WERI-Rb-1 (cell line): ENCODE results near the gene SHISAL2A.
A peak's percentile ranks its signal among the peaks of the same experiment; 100 is the strongest.
"Not testable (repeated sequence)": the region's sequence is repeated elsewhere in the genome, so short reads cannot be mapped to it uniquely, and the experiment has no call there.

Source experiments
- DNase-seq: peaks from one replicate; pipeline ENCODE4 v3.0.0-alpha.2; 2020
- H3K27ac ChIP-seq: fragments of 250-450 bp; sonication (Bioruptor Pico); 2 replicates; pipeline ENCODE4 v1.5.1; 2020; ENCODE audit warnings: mild to moderate bottlenecking, moderate library complexity
- H3K27me3 ChIP-seq: fragments of 250-450 bp; sonication (Bioruptor Pico); 2 replicates; pipeline ENCODE4 v1.5.1; 2021; ENCODE audit warnings: mild to moderate bottlenecking, low read depth, moderate library complexity; ENCODE audit not compliant: insufficient read depth, severe bottlenecking
- H3K36me3 ChIP-seq: fragments of 250-450 bp; sonication (Bioruptor Pico); 2 replicates; pipeline ENCODE4 v1.5.1; 2020; ENCODE audit warnings: mild to moderate bottlenecking, moderate library complexity
- H3K4me3 ChIP-seq: 2 replicates; pipeline ENCODE4 v1.5.1; 2011; ENCODE audit warnings: low read depth, mild to moderate bottlenecking, control low read depth, low read length
- H3K9me3 ChIP-seq: fragments of 250-450 bp; sonication (Bioruptor Pico); 2 replicates; pipeline ENCODE4 v1.5.1; 2021; ENCODE audit warnings: mild to moderate bottlenecking, moderate library complexity; ENCODE audit not compliant: severe bottlenecking
- TF ChIP-seq, protein P1 (sequence below): IDR thresholded peaks from 2 replicates; pipeline ENCODE4 v1.5.1; 2011; ENCODE audit warnings: low read depth, mild to moderate bottlenecking, control low read depth, inconsistent platforms, low read length

Gene SHISAL2A

DNA sequence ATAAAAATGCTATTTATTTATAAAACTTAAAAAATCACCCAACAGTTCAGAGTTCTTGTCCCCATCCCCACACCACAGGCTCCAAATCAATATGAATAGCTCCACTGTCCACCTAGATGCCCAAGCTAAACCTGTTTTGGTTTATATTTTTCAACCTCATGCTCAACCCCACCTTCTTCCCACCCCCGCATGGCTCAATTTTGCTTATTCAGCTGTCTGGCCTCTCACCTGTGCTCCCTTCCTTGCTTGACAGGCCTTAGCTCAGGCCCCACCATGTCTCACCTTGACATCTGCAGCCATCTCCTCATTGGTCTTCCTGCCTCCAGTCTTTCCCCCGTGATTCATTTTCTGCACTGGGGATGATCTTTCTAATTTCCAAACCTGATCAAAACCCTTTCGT lies 47.4 kb downstream of the SHISAL2A start:
- Histone ChIP-seq H3K36me3 (peaks cover 11% of the 10 kb centered on the region), H3K27me3 (no peaks in the 10 kb centered on the region), H3K9me3 (no peaks in the 10 kb centered on the region), H3K4me3 (no peak overlapping the region), H3K27ac (no peak overlapping the region)
- TF ChIP-seq, protein P1, sequence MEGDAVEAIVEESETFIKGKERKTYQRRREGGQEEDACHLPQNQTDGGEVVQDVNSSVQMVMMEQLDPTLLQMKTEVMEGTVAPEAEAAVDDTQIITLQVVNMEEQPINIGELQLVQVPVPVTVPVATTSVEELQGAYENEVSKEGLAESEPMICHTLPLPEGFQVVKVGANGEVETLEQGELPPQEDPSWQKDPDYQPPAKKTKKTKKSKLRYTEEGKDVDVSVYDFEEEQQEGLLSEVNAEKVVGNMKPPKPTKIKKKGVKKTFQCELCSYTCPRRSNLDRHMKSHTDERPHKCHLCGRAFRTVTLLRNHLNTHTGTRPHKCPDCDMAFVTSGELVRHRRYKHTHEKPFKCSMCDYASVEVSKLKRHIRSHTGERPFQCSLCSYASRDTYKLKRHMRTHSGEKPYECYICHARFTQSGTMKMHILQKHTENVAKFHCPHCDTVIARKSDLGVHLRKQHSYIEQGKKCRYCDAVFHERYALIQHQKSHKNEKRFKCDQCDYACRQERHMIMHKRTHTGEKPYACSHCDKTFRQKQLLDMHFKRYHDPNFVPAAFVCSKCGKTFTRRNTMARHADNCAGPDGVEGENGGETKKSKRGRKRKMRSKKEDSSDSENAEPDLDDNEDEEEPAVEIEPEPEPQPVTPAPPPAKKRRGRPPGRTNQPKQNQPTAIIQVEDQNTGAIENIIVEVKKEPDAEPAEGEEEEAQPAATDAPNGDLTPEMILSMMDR: no peak
- DNase-seq: no peak

- DNase-seq: no peak
- Histone ChIP-seq H3K27ac (no peak overlapping the region), H3K4me3 (no peak overlapping the region), H3K36me3 (peaks cover 19% of the 10 kb centered on the region), H3K9me3 (no peaks in the 10 kb centered on the region), H3K27me3 (no peaks in the 10 kb centered on the region)
- TF ChIP-seq, protein P1: no peak
Measured at GRCh38 chr1:52681136-52681535, 48.2 kb downstream of the SHISAL2A start.

DNA sequence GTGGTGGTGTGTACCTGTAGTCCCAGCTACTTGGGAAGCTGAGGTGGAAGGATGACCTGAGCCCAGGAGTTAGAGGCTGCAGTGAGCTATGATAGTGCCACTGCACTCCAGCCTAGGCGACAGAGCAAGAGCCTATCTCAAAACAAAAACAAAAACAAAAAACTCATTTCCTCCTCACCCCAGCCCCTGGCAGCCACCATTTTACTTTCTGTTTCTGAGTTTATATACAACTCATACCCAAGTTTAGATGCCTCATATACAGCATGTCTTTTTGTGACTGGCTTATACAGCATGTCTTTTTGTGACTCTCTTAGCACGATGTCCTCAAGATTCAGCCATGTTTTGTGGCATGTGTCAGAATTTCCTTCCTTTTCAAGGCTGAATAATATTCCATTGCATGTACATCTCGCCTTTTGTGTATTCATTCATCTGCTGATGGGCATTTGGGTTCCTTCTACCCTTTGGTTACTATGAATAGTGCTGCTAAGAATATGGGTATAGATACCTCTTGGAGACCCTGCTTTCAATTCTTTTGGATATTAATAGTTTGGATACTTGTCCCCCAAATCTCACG lies 50.5 kb downstream of the SHISAL2A start:
- TF ChIP-seq, protein P1: no peak
- Histone ChIP-seq H3K9me3 (no peaks in the 10 kb centered on the region), H3K36me3 (peaks cover 40% of the 10 kb centered on the region), H3K27ac (no peak overlapping the region), H3K27me3 (no peaks in the 10 kb centered on the region), H3K4me3 (no peak overlapping the region)
- DNase-seq: no peak

DNA sequence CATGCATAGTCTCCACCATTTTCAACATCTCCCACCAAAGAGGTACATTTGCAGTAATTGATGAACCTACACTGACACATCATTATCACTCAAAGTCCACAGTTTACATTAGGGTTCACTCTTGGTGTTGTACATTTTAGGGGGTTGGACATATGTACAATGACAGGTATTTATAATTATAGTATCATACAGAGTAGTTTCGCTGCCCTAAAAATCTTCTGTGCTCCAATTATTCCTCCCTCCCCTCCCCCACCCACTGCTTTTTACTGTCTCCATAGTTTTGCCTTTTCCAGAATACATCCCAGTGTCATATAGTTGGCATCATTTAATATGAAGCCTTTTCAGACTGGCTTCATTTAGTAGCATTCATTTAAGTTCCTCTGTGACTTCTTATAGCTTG lies 51.6 kb downstream of the SHISAL2A start:
- no peaks in the 10 kb centered on the region for H3K27me3 ChIP-seq
- peaks cover 48% of the 10 kb centered on the region for H3K36me3 ChIP-seq
- no peak for DNase-seq
- TF ChIP-seq, protein P1: no peak
- H3K9me3 ChIP-seq: no peaks in the 10 kb centered on the region
- no peak overlapping the region for H3K27ac ChIP-seq
- no peak overlapping the region for H3K4me3 ChIP-seq

DNA sequence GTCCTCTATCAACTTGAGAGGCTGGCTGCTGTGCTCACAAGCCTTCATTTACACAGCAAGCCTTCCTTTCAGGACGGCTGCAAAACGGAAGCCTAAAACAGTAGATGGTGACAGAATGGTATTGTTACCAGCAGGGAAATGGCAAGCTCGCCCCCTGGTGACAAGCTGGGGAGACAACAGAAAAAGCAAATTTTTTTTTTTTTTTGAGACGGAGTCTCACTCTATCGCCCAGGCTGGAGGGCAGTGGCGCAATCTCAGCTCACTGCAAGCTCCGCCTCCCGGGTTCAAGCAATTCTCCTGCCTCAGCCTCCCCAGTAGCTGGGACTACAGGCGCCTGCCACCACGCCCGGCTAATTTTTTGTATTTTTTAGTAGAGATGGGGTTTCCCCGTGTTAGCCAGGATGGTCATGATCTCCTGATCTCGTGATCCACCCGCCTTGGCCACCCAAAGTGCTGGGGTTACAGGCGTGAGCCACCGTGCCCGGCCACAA lies 53.3 kb downstream of the SHISAL2A start:
- Histone ChIP-seq H3K27ac (peak overlapping the region; percentile 36; the same call in 1 of the 2 replicates), H3K36me3 (peaks cover 61% of the 10 kb centered on the region)
- not testable (repeated sequence) for H3K4me3 ChIP-seq, H3K9me3 ChIP-seq, H3K27me3 ChIP-seq
- TF ChIP-seq, protein P1: peak; percentile 65
- DNase-seq: peak; percentile 66

GRCh38 chr1:52686830-52687229 lies 53.9 kb downstream of the SHISAL2A start:
- H3K4me3 ChIP-seq: no peak overlapping the region
- H3K27me3 ChIP-seq: no peaks in the 10 kb centered on the region
- H3K27ac ChIP-seq: no peak overlapping the region
- no peaks in the 10 kb centered on the region for H3K9me3 ChIP-seq
- no peak for DNase-seq
- H3K36me3 ChIP-seq: peaks cover 64% of the 10 kb centered on the region
- TF ChIP-seq, protein P1: no peak
